Suprapubic skin (tissue), 4 donors: ENCODE results near the gene PPM1H. TPM values are rescaled to one million over a fixed set of nuclear protein-coding genes. Genes with fewer than 3 reads are reported as not detected.

Source experiments
- DNase-seq, 2 donors: peaks; one replicate each; pipeline ENCODE4 v3.0.0-alpha.2; 2019; ENCODE audit warnings: low spot score in 2 of 2
- H3K27ac ChIP-seq: fragments of 200-600 bp; sonication (generic); one replicate; pipeline ENCODE4 v1.5.1; 2019
- H3K27me3 ChIP-seq: fragments of 200-600 bp; sonication (generic); one replicate; pipeline ENCODE4 v1.5.1; 2019
- H3K36me3 ChIP-seq: fragments of 200-600 bp; sonication (generic); one replicate; pipeline ENCODE4 v1.5.1; 2019
- H3K4me1 ChIP-seq: fragments of 200-600 bp; sonication (generic); one replicate; pipeline ENCODE4 v1.5.1; 2019
- H3K4me3 ChIP-seq: fragments of 200-600 bp; sonication (generic); one replicate; pipeline ENCODE4 v1.5.1; 2019; ENCODE audit warnings: mild to moderate bottlenecking
- H3K9me3 ChIP-seq: fragments of 200-600 bp; sonication (generic); one replicate; pipeline ENCODE4 v1.5.1; 2019
- CTCF ChIP-seq, 2 donors: fragments of 200-600 bp in 1 of 2; fragments of 450-650 bp in 1 of 2; sonication (generic) in 1 of 2; IDR thresholded peaks; one replicate each; pipeline ENCODE4 v1.5.1; 2016 to 2019; ENCODE audit warnings: antibody characterized with exemption in 2 of 2, mild to moderate bottlenecking in 1 of 2, moderate library complexity in 1 of 2
- EP300 ChIP-seq: sonication (generic); formaldehyde crosslinking; IDR thresholded peaks from one replicate; pipeline ENCODE4 v1.6.1; 2017; ENCODE audit warnings: antibody characterized with exemption
- POLR2A ChIP-seq, 2 donors: fragments of 450-650 bp; IDR thresholded peaks; one replicate each; pipeline ENCODE4 v1.6.1; 2017; ENCODE audit warnings: antibody characterized with exemption in 2 of 2, mild to moderate bottlenecking in 2 of 2, moderate library complexity in 2 of 2
- POLR2AphosphoS5 ChIP-seq, 3 donors: sonication (generic); formaldehyde crosslinking; IDR thresholded peaks; one replicate each; pipeline ENCODE4 v1.6.1; 2017; ENCODE audit warnings: antibody characterized with exemption in 3 of 3
- WGBS: methylation state at CpG from one replicate; pipeline ENCODE4 v1.1.5; 2018; 5-methylcytosine and 5-hydroxymethylcytosine counted together
- total RNA-seq, 4 donors: library from RNA; depleted of rRNA; stranded (reverse); fragments of >200 nt; gene quantifications; one replicate each; pipeline ENCODE4 v1.1.0, GENCODE V29; 2016

PPM1H gene
- total RNA-seq, 4 donors from 2014 or later = 2.3 to 8.1 (median 4.9) TPM

DNA sequence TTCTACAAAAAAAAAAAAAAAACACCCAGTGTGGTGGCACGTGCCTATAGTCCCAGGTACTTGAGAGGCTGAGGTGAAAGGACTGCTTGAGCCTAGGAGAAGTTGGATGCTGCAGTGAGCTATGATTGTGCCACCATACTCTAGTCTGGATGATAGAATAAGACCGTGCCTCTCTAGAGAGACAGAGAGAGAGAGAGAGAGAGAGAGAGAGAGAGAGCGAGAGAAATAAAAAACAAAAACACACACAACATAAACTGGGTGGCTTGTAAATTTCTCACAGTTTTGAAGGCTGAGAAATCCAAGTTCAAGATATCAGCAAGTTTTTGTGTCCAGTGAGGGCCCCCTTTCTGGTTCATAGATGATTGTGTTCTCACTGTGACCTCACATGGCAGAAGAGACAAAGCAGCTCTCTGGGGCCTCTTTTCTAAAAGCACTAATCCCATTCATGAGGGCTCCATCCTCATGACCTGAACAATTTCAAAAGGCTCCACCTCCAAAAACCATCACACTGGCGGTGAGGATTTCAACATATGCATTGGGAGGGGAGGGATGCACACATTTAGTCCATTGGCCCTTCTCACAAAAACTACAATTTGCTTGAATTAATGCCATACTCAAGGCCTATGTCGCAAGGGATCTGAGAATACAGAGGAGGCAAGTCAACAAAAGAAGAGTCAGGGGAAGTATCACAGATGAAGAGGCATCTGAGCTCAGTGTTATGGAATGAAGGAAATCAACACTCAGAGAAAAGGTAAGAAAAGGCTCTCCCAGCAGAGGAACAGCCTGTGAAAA lies 94.9 kb downstream of the PPM1H start:
- WGBS = 88% methylated on average over 5 of the region's 5 CpGs

GRCh38 chr12:62834971-62835547 lies 99.9 kb downstream of the PPM1H start:
- TF ChIP-seq POLR2AphosphoS5 (IDR thresholded peaks at IDR 0.05) = no peak
- TF ChIP-seq EP300 = no peak
- no peak for TF ChIP-seq POLR2A (IDR thresholded peaks at IDR 0.05)
- no peak for TF ChIP-seq CTCF (IDR thresholded peaks at IDR 0.05)
- Histone ChIP-seq H3K27me3 (no peaks in the 10 kb centered on the region), H3K4me1 (no peaks in the 10 kb centered on the region), H3K27ac (no peak overlapping the region), H3K9me3 (no peaks in the 10 kb centered on the region), H3K36me3 (no peaks in the 10 kb centered on the region), H3K4me3 (no peak overlapping the region)
- no peak for DNase-seq
- WGBS = 45% methylated on average over 10 of the region's 10 CpGs

More for the DNA sequence above, 94.9 kb downstream of the PPM1H start:
- no peak for DNase-seq
- no peaks in the 10 kb centered on the region for H3K36me3 ChIP-seq
- TF ChIP-seq POLR2AphosphoS5 (IDR thresholded peaks at IDR 0.05) (no peak), POLR2A (IDR thresholded peaks at IDR 0.05) (no peak), EP300 (no peak), CTCF (IDR thresholded peaks at IDR 0.05) (no peak)
- H3K4me1 ChIP-seq = no peaks in the 10 kb centered on the region
- no peaks in the 10 kb centered on the region for H3K27me3 ChIP-seq
- H3K27ac ChIP-seq = no peak overlapping the region
- H3K4me3 ChIP-seq = no peak overlapping the region
- no peaks in the 10 kb centered on the region for H3K9me3 ChIP-seq

DNA sequence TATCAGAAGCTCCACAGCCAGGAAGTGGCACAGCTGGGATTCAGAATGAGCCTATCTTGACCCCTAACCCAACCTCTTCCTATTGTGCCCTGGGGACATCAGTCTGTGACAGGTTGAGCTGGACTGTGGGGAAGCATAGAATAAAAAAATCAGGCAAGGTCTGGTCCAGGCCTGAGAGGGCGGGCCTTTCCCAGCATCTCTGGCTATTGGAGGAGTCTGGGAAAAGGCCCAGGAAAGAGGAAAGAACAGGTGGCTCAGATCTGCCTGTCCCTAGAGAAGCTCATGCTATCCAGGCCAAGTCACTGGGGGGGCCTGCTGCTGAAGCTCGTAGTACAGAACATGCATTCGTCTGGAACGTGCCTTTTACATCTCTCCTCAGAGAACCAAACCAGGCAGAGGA lies 100.5 kb downstream of the PPM1H start:
- no peaks in the 10 kb centered on the region for H3K9me3 ChIP-seq
- H3K4me1 ChIP-seq = no peaks in the 10 kb centered on the region
- DNase-seq = no peak
- H3K36me3 ChIP-seq = no peaks in the 10 kb centered on the region
- H3K27ac ChIP-seq = no peak overlapping the region
- TF ChIP-seq EP300 (no peak), POLR2A (IDR thresholded peaks at IDR 0.05) (no peak), CTCF (IDR thresholded peaks at IDR 0.05) (no peak), POLR2AphosphoS5 (IDR thresholded peaks at IDR 0.05) (no peak)
- no peaks in the 10 kb centered on the region for H3K27me3 ChIP-seq
- 76% methylated on average over 4 of the region's 4 CpGs for WGBS
- no peak overlapping the region for H3K4me3 ChIP-seq

GRCh38 chr12:62833634-62834033 lies 101.3 kb downstream of the PPM1H start:
- Histone ChIP-seq H3K9me3 (no peaks in the 10 kb centered on the region), H3K4me1 (no peaks in the 10 kb centered on the region), H3K27ac (no peak overlapping the region), H3K27me3 (no peaks in the 10 kb centered on the region), H3K4me3 (no peak overlapping the region), H3K36me3 (no peaks in the 10 kb centered on the region)
- WGBS = 96% methylated on average over 6 of the region's 6 CpGs
- TF ChIP-seq EP300 (no peak), POLR2A (IDR thresholded peaks at IDR 0.05) (no peak), POLR2AphosphoS5 (IDR thresholded peaks at IDR 0.05) (no peak), CTCF (IDR thresholded peaks at IDR 0.05) (no peak)
- DNase-seq = no peak

- no peak for TF ChIP-seq CTCF (IDR thresholded peaks at IDR 0.05)
- TF ChIP-seq POLR2A (IDR thresholded peaks at IDR 0.05) = no peak
Observed at GRCh38 chr12:62832558-62832957, 102.4 kb downstream of the PPM1H start.

More at GRCh38 chr12:62832558-62832957, 102.4 kb downstream of the PPM1H start:
- WGBS = 78% methylated on average over 3 of the region's 3 CpGs
- no peak for DNase-seq
- H3K27me3 ChIP-seq = no peaks in the 10 kb centered on the region
- no peak overlapping the region for H3K27ac ChIP-seq
- H3K4me3 ChIP-seq = no peak overlapping the region
- H3K36me3 ChIP-seq = no peaks in the 10 kb centered on the region
- H3K9me3 ChIP-seq = no peaks in the 10 kb centered on the region
- no peaks in the 10 kb centered on the region for H3K4me1 ChIP-seq
